Fibroblast of villous mesenchyme (primary cell): ENCODE results near the gene CENPH. TPM values are rescaled to one million over a fixed set of nuclear protein-coding genes. Genes with fewer than 3 reads are reported as not detected.

Experiments used
- DNase-seq: peaks from one replicate; pipeline ENCODE4 v3.0.0-alpha.2; 2010; ENCODE audit warnings: low read depth
- H3K4me3 ChIP-seq: 2 replicates; pipeline ENCODE4 v1.5.1; 2011; ENCODE audit warnings: low read depth, mild to moderate bottlenecking, low read length
- CTCF ChIP-seq: IDR thresholded peaks from 2 replicates; pipeline ENCODE4 v1.5.1; 2012; ENCODE audit warnings: low read depth, mild to moderate bottlenecking, low read length; ENCODE audit not compliant: insufficient read depth
- total RNA-seq: library from RNA; depleted of rRNA; stranded (reverse); fragments of >200 nt; gene quantifications from 2 replicates; pipeline ENCODE4 v1.2.3, GENCODE V29; 2012

Gene CENPH
- total RNA-seq, 1 donor, result 12.1 TPM

DNA sequence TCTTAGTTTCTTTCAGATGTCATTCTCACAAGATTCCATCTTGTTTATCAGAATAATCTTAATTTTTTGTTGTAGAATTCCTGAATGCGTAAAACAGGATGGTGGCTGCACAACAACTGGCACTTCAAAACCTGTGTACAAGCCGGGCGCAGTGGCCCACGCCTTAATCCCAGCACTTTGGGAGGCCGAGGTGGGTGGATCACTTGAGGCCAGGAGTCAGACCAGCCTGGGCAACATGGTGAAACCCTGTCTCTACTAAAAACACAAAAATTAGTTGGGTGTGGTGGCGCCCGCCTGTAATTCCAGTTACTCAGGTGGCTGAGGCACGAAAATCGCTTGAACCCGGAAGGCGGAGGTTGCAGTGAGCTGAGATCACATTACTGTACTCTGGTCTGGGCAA lies 32.9 kb upstream of the CENPH start:
- no peak overlapping the region for H3K4me3 ChIP-seq
- DNase-seq, result no peak
- TF ChIP-seq CTCF, result no peak

DNA sequence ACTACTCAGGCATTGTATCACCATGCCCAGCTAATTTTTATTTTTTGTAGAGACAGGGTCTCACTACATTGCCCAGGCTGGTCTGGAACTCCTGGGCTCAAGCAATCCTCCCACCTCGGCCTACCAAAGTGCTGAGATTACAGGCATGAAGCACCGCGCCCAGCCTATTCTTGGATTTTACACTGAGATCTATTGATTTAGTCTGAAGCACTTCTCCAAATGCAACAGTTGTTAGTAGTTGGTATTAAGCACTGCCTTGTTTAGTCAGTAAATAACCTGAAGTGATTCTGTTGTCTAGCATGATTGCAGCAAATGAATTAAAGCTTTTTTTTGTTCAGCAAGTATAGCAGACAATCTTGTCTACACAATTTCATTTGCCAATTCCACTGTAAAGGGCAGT lies 31.3 kb upstream of the CENPH start:
- TF ChIP-seq CTCF, result no peak
- DNase-seq, result no peak
- H3K4me3 ChIP-seq, result no peak overlapping the region

DNA sequence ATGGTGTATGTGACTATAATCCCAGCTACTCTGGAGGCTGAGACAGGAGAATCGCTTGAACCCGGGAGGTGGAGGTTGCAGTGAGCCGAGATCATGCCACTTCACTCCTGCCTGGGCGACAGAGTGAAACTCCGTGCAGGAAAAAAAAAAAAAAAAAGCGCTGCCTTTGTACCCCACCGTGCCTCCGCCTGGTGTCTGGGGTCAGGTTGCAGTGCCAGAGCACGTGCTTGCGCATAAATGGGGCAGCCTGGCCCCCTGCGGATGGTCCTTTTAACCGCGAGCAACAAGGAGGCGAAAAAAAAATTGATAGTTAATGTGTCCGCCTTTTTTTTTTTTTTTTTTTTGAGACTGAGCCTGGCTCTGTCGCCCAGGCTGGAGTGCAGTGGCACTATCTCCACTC lies 28.7 kb upstream of the CENPH start:
- no peak overlapping the region for H3K4me3 ChIP-seq
- TF ChIP-seq CTCF, result no peak
- DNase-seq, result no peak

GRCh38 chr5:69166686-69167492 lies 22.5 kb upstream of the CENPH start, which contains the start of gene CCNB1:
CCNB1 (plus strand) TSS chr5:69167150; CDS start chr5:69167263, 113 bp downstream.
- no peak for TF ChIP-seq CTCF
- peak within 1 kb of the TSS; percentile 72 for H3K4me3 ChIP-seq
- DNase-seq, result peak; percentile 96

DNA sequence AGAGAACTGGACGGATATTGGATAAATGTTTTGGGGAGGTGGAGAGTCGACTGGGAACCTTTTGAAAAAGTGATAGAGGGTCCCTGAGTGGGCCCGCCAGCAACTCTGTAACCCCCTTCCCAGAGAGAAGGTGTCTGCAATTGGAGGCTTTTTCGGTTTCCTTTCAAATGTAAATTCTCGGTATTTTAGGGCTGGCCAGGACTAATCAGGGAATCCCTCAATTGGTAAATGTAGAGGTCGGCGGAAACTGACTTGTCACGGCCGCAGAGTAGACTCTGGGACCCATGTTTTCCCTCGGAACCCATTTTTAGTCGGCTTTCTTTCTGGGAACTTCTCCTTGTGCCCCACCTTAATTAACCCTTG lies 21.9 kb upstream of the CENPH start:
- TF ChIP-seq CTCF, result no peak
- peak overlapping the region; percentile 72 for H3K4me3 ChIP-seq
- peak; percentile 19 for DNase-seq

DNA sequence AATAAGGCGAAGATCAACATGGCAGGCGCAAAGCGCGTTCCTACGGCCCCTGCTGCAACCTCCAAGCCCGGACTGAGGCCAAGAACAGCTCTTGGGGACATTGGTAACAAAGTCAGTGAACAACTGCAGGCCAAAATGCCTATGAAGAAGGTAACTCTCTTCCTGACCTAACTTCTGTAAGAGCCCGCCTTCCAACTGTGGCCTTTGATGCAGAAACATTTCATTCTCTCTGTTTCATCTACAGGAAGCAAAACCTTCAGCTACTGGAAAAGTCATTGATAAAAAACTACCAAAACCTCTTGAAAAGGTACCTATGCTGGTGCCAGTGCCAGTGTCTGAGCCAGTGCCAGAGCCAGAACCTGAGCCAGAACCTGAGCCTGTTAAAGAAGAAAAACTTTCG lies 21.5 kb upstream of the CENPH start:
- no peak for TF ChIP-seq CTCF
- DNase-seq, result no peak
- peak overlapping the region; percentile 72 for H3K4me3 ChIP-seq

- no peak for TF ChIP-seq CTCF
- DNase-seq, result no peak
- H3K4me3 ChIP-seq, result no peak overlapping the region
Measured at GRCh38 chr5:69170495-69170894, 18.9 kb upstream of the CENPH start.
